NCI-H226 (cell line): ENCODE measurements around the gene NECTIN1.

Experiments used
- DNase-seq: peaks from one replicate; pipeline ENCODE4 v3.0.0-alpha.2; 2015

NECTIN1 gene

DNA sequence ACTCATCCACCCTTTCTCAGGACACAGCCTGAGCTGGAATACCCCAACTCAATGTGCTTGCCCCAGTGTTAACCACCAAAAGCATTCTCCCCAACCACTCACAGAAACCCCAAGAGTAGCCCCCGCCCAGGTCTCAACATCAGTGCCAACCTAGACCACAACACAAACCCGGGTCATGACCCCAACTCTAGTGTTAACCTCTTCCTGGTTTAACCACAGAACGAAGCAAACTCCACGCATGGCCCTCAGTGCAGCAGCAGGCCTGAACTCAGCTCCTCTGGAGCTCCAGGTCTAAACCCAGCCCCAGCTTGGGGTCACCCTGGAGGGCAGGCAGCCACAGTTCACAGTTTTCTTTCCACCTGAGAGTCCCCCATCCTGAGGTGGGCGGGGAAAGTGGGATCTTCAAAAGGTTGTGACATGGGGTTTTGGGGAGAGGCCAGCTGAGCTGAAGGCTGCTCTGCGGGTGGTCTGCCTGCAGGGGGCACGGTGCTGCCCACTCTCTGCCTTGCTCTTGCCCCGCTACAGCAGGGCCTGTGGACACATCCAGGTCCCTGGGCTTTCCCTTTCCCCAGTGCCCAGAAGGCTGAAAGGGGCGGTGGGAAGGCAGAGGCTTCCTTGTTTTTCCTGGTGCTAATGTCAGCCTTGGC, 37.9 kb downstream of the NECTIN1 start:
- no peak for DNase-seq

DNA sequence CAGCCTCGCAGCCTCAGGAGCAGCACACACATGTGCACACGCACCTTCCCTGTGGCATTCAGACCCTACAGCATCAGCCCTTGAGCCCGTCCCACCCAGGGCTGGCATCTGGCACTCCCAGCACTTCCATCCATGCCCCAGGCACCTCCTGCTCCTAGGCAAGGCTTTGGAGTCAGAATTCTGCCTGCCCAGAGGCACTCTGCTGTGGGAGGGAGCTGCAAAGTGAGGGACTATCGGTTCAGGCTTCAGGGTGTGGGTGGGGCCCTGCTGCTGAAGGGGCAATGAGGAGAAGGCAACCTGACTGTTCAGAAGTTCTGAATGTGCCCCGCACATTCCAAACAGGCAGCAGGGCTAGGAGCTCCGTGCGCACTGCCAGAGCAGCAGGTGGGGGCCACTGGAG, 39.7 kb downstream of the NECTIN1 start:
- DNase-seq, result no peak

DNA sequence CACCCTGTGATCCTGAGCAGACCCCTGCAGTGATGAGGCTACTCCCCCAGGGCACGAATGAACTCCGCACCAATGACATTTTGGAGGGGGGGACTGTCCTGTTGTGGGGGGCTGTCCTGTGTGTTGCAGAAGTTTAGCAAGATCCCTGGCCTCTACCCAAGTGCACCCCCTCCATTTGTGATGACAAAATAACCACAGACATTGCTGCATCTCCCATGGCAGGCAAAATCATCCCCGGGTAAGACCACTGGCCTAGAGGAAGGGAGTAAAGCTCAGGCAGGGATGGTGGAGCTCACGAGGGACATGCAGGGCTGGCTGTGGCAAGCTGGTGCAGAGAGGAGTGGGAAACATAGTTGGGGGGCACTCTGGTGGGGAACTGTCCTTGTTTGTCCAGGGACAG, 40.6 kb downstream of the NECTIN1 start:
- no peak for DNase-seq

DNA sequence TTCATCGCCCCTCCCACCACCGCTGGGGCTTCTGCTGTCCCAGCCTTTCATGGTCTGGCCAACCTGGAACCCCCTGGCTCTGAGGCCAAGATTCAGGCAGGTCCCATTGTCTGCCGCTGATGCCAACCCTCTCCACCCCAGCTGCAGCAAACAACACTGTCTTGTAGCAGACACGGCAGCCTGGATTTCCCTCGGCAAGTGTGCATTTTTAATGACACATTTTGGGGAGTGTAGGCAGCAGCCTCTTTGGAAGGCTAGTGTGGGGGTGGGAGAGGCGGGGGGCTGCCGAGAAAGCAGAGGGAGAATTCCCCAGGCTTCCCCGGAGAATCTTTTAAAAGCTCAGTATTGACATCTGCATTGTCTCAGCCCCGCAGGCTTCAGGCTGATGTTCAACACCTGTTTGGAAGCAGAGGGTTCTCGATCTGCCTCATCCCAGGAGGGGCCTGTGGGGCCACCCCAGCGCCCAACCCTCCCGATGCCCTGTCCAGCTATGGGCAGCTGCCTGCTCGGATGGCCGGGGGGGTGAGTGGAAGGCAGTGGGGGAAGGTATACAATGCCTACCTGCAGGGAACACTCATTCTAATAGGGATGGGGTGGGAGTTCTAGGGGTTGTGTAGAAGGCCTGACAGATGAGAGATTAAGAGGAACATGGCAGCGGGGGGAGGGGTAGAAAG, 41.5 kb downstream of the NECTIN1 start:
- no peak for DNase-seq

DNA sequence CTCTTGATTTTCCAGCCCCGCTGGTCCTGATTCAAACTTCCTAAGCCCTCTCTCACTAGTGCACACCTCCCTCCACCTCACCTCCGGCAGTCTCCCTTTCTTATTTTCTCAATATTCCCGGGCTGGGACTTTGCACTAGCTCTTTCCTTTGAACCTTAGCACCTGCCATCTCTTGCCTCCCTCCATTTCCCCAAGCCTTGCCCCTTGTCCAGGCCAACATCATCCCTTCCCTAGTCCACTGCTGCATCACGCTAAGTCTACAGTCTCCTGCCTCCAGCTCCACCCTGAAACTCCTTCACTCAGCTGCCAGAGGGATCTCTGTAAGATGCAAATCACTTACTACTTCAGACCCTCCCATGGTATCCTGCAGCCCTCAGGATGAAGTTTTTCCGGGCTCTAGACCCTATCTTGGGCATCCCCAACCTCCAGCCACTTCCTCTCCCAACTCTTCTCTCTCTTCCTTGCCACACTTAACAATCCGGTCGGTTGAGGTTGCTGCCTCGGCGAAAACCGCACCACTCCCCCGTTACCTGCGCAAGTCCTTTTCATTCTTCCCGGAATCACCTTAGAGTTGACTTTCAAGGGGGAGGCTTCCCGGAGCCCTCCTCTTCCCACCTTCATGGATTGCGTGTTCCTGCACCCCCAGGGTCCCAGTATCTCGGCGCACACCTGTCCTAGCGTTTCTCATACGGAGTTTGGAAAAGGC, 42.7 kb downstream of the NECTIN1 start:
- DNase-seq, result no peak

DNA sequence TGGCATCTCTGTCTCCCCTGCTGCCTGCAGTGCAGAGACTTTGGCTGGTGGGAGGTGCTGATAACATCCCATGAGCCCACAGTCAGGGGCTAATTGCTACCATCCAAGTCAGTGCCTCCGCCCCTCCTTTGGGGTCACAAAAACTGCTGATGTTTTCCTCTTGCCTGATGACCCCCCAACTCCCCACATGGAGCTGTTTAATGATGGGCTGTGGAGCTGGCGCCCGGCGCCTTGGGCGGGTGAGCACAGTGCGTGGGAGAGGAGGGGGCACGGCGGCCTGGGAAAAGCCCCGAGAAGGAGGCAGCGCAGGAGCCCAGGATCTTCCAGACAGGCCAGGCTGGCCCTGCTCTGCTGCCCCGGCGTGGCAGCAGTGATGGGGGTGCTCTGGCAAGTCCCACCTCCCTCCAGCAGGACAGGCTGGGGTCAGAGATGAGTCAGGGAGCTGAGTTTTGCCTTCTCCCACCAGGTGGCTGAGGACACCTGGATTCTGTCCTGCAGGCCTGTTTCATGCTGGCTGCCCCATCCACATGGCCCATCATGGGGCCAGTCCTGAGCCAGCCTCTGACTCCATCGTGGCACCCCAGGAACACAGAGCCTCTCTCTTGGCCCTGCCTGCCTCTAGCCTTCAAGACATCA, 43.8 kb downstream of the NECTIN1 start:
- DNase-seq, result no peak

DNA sequence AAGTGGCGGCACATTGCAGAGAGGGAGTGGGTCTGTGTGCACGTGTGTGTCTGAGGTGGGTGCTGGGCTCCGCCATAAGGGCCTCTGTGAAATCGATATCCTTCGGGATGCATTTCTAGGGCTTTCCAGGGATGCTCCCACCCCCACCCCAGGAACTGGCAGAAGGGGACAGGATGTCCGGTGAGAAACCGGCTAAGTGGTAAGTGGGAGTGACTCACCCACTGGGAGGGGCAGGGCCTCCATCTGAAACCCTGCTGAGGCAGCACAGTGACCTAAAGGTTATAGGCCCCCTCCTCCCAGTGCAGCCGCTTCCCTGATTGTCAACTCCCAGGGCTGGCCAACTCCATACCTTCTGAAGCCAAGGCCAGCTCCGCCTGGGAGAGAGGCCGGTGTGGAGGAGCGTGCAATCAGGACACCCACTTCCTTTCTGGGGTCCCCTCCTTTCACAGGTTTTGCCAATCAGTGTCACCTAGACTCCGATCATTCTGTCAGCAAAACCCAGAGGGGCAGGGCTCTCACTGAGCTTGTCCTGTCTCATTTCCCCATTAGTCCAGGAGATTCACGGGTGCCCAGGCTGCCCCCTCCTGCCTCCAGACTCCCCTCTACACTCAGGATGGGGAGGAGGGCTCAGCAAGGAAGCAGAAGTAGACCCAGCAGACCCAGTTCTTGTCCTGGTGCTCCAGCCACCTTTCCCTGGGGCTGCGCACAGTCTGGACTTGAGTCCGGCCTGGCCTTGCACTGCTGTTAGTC, 44.5 kb downstream of the NECTIN1 start:
- DNase-seq, result peak; percentile 48

DNA sequence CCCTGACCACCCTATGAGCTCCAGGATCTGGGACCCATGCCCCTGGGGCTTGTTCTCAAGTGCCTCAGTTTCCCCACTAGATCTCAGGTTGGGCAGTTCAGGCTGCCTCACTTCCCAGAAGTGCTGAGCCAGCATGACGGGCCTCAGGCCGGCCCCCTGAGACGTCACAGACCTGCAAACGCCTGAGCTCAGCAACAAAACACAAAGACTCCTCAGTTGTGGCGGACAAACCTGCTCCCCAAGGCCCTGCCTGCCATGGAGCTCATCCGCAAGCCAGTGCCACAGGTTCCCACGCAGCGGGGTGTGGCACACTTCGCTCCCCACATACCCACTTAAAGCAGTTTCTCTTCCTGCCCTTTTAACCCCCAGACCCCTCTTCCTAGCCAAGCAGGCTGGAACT, 45.2 kb downstream of the NECTIN1 start:
- no peak for DNase-seq

DNA sequence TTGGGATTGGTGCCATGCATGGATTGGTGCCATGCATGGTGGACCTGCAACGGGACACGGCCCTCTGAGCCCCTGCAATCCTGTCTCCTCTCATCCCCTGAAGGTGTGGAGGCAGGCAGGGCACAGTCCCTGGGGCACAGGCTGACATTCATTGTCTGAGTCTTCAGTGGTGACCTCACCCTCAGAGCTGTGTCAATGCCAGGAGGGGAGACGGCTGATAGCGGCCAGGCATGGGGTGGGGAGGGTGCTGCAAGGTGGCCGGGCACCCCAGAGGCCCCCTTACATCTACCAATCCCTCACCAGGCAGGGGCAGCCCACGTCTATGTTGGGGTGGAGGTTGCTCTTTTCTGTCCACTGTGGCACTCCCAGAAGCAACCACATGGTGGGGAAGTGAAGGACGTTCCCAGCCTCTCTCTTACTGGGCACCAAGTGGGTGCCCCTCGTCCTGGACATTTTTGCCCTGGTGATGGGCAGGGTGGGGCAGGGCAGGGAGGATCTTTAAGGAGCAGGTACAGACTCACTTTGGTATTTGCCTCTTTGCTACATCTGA, 47.6 kb downstream of the NECTIN1 start:
- DNase-seq, result no peak

DNA sequence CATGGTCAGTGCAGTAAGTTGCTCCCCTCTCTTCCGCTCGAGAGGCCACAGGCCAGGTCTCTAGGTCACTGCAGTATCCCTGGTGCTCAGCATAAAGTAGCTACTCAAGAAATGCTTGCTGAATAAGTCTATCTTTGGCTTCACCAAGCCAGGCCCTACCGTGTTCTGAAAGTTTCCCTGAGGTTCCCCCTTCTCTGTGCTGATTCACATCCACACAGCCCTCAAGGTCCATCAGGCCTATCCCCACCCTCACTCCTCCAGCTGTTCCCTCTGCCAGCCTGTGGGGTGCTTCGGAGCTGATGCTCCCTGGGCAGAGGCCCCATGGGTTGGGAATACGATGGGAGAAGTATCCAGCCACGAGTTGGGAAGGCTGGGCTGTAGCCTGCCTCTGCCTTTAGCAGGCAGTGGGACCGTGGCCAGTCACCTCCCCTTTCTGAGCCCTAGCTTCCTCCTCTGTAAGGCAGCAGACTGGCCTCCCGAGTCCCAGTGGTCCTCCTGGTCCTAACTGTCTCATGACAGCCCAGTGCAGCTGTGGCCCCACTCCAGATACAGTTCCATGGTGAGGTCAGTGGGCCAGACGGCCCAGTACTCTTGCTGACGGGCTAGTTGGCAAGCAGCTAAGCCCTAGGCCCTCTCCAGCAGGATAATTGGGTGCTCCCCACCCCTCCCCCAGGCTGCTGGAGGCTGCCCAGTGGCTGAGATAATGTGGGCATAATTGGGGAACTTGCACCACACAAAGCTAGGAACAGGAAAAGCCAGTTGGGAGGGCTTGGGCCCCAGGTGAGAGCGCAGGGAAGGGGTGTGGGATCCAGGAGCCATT, 48.2 kb downstream of the NECTIN1 start:
- no peak for DNase-seq

DNA sequence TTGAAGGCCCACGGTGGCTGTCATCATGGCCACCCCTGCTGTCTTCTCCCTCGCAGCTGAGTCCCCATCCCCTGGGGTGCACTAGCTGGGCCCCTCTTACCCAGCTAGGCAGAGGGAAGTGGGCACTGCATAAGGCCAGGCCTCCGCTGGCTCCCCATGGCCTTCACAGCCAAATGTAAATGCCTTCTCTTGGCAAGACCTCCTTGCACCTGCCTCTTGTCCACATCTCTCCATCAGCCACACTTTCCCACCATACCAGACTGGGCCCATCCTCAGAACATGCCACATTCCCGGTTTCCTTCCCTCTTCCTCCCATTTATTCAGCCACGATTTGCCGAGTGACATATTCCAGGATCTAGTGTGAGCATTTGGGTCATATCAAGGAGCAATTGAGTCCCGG, 49.7 kb downstream of the NECTIN1 start:
- DNase-seq, result no peak

DNA sequence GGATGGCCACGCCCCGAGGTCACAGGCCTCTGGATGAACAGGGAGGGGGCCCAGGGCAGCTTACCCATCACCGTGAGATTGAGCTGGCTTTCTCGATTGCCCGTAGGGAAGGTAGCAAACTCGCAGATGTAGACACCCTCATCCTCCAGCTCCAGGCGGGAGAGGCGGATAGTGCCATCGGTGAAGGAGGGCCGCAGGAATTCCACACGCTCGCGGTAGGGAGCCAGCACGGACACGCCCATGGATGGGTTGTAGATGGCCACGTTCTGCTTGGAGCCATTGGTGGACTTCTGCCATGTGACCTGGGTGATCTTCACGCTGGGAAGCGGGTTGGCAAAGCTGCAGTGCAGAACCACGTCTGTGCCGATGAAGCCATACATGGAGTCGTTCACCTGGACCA, 50.6 kb downstream of the NECTIN1 start:
- no peak for DNase-seq

DNA sequence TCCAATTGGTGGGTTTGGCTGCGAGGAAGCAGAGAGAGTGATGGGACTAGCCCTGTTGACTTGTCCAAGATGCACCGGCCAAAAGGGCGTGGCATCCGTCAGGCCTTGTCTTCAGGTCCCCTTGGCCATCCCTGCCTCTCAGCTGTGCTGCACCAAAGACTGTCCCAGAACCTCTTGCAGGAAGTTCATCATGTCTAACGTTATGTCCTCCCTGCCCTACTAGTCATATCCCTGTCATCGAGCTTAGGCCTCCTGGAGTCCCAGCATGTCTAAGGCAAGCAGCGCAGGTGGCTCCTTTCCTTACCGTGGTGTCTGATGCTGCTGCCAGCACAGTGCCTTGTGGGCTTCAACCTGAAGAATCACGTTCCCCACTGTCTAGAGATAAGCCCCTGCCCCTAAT, 51.2 kb downstream of the NECTIN1 start:
- no peak for DNase-seq

DNA sequence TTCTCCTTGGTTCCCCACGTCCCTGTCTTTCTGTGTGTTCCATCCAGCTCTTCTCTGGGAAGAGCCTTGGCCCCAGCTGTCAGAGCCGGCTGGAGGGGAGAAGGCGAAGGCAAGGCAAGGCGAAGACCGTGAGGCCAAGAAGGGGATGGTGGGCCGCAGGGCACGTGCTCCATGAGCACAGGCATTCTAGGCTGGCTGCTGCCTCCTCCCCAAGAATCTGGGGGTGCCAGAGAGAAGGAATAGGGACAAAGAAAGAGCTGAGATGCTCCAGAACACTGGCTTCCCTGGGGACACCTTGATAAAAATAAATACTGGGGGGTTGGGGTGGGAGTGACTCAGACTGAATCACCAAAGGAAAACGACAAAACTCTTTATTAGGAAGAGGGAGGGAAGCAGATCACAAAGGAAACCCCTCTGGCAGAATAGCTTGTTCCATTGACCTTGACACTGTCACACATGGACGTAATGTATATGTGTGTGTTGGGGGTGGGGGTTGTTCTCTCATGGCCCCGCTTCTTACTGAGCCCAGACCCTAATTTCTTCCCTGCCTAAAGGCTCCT, 52.5 kb downstream of the NECTIN1 start:
- DNase-seq, result no peak

DNA sequence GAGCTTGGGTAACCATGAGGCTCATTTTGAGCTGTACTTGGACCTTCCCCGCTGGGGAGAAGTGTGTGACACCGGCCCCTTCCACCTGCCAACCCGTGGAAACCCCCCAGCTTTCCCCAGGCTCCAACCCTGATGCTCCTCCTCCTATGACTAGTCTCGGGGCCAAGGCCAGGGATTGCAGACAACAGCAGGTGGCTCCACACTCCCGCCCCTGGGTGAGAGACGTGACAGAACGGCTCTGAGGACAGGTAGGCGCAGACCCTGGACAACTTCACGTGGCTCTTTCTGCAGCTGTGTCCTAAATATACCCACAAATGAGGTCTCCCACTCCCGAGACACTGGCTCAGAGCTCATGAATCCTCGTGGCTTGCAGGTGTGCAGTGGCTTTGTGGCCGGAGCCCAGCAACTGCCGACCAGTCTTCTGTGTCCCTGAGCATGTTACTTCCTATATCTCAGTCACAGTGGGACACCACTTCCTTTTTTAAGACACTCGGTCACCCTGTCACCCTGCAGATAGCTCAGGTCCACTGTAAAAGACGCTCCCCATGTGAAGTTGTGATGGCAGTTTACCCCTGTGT, 55.2 kb downstream of the NECTIN1 start:
- DNase-seq, result no peak

DNA sequence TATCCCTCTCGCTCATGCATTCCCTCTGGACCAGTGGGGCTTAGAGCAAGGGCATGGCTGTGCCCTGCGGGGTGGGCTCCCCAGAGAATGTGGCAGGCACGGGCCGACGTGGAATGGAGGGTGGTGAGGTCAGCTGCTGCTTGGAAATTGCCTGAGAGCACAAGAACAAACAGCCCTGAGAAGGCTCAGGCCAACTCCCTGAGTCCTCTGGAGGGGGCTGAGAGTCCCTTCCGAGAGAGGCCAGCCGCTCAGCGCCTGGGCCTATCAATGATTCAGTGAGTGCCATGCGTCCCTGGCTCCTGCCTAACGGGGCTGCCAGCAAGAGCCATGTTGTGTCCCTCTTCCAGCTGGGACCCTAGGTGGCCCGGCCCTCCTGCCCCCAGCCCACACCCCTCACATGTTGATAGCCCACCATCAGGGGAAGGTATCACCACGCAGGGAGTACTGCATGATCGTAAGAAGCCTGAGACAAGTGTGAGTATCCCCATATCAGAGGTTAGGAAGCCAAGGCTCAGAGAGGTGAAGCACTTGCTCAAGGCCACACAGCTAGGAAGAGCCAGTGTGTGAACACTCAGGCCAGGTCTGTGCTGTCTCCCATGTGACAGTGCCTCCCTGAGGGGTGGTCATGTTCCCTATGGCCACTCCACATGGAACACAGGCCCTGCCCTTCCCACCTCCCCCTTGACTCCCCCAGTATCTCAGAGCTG, 55.8 kb downstream of the NECTIN1 start:
- DNase-seq, result no peak

DNA sequence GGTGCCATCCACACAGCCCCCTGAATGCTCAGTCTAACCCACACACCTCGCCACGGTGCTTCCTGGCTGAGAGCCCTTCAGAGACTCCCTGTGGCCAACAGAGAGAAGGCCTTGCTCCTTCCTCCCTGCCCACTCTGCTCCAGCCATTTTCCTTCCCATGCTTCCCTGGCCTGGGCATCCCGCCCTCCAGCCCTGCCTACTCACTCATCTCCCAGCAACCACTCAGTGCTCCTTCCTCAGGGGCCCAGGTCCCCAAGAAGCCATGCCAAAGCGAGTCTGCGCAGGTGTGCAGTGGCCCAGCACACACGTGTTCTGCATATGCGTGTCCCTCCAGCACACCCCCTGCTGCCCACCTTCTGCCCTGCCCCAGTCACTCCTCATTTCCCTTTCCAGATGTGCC, 56.4 kb downstream of the NECTIN1 start:
- DNase-seq, result no peak

DNA sequence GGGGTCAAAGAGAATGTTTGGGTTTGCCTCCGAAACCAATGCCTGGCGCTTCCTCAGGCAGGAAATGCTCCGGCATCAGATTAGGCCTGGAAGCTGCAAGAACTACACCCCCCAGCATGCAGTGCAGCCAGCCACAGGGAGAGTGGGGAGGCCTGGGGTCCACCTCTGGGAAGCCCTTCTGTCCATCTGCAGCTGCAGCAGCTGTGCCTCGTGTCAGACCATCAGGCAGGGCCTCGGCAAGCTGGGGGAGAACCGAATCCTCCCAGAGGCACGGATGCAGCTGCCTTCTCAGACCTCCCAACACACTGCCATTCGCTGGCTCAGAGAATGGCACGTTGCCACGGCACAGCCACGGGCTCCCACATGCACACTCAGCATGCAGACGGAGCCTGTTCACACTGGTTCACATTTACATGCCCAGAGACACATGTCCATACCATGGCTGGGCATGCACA, 57.4 kb downstream of the NECTIN1 start:
- DNase-seq, result no peak

DNA sequence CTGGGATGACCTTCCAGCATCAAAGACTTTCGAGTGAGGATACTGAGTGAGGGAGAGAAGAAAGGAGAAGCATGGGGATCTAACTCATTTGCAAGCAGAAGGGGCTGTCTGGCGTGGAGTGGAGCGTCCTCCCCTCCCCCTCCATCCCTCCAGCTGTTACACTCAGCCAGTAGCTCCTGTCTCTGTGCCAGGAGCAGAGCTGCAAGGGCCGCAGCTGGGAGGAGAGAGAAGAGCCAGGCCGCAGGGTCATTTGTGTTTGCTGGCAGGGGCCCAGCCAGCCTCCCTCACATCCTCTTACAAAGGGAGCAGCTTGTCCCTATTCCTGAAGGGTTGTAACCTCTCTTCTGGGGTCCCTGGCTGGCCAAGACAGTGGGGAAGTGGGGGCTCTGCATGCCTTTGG, 57.9 kb downstream of the NECTIN1 start:
- DNase-seq, result no peak

DNA sequence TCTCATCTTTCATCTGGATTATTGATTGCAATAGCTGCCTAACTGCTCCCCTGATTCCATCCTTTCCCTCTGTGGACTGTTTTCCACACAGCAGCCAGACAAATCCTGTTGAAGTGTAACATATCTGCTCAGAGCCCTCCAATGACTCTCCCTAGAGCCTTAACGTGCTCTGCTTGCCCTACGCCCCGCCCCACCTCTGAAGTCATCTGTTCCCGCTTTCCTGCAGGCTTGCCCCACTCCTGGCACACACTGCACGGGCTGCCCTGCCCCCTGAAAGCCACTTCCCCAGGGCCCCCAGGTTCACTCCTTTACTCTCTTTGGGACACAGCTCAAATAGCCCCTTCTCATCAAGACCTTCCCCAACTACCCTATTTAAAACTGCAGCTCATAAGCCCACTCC, 59.5 kb downstream of the NECTIN1 start:
- DNase-seq, result no peak
